Posterior cingulate gyrus (tissue), 11 donors: Measurements from ENCODE around the gene FABP3.
A peak's percentile ranks its signal among the peaks of the same experiment; 100 is the strongest.

Experiments
- DNase-seq, 10 donors: peaks; one replicate each; pipeline versions ENCODE4 v3.0.0 to v3.0.0-alpha.2; 2020 to 2021; ENCODE audit warnings: mixed read lengths in 3 of 10
- intact Hi-C: fragments of 100-400 bp; cut with DNase I; formaldehyde crosslinking; loops from one replicate; pipeline ENCODE4 v1.15.1; 2023

FABP3 gene

DNA sequence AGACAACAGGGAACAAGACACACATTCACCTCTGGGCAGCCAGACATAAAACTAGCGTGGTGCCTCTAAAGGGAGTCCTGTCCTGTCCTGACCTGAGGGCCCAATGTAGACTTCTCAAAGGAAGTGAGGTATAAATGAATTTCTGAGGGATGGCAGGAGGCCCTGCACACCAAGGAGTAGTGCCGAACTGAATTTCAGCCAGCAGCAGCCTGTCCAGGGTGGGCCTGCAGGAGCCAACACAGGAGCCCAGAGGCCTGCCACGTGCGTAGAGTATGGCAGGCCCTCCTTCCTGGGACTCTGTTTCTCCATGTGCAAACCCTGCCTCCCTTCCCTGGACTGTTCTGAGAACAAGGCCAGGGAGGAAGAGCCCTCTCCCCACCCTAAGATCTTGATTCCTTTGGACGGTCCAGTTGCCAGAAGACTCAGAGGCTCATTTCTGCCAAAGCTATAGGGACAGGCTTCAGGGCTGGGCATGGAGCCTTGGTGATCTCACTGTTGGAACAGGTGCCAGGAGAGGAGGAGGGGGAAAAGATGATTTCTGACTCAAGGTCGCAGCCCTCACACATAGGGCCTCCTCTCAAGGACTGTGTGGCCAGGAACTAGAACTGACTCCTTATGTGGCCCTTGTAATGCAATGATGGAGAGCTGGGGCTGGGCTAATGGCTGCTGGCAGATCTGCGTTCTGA lies 1.8 kb upstream of the FABP3 start:
- DNase-seq: peak in 2 of 10 donors; percentile 18 to 66
- intact Hi-C loops: no loop called here

DNA sequence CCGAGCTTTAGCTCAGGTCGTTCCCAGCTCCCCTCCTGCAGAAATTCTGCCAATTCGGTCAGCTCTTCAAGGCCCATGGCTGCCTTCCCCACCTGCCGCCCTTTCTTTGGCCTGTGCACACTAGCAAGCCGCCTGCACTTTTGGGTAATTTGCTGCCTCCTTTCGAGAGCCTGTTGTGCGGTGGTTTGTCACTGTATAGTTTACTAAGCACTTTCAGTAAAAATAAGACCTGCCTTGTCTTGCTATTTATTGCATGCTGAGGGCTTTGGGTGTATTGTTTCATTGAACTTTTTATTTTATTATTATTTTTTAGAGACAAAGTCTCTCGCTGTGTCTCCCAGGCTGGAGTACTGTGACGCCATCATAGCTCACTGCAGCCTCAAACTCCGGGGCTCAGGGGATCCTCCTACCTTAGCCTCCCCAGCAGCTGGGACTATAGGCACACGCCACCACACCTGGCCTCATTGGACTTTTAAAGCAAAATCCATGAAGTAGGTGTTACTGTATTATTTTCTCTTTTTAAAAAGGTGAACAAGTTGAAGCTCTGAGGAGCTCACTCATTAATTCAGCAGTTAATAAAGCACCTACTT lies 1.1 kb upstream of the FABP3 start:
- DNase-seq: no peak
- intact Hi-C loops: no loop called here

DNA sequence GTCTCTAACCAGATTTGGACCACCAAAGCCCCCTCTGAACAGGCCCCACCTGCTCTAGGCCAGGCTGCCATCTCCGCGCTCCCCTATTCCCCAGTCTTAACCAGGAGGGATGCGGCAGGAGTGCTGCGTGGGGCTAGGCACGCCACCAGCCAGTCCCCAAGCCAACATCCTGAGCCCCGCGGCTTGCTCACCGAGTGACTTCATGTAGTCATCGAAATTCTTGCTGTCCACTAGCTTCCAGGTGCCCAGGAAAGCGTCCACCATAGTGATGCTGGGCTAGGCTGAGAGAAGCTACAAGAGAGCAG lies 173 bp downstream of the FABP3 start:
- intact Hi-C loops: no loop called here
- DNase-seq: no peak

DNA sequence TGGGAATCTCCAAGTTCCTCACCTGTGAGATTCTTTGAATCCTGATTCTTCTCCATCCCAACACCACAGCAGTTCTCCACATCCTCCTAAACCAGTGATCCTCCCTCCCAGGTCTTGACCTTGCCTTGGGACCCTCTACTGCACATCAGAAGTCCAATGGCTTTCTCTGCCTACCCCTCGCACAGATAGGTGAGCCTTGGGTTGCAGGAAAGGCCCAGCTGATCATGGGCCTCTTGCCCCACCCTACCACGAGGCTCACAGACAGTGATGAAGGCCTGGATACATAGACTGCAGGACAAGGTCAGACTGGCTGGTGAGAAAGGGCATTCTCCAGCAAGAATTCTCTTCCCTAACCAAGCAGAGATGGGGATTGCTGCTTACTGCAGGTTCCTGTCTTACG lies 825 bp downstream of the FABP3 start:
- peak in 1 of 10 donors; percentile 72 for DNase-seq
- intact Hi-C loops: no loop called here

DNA sequence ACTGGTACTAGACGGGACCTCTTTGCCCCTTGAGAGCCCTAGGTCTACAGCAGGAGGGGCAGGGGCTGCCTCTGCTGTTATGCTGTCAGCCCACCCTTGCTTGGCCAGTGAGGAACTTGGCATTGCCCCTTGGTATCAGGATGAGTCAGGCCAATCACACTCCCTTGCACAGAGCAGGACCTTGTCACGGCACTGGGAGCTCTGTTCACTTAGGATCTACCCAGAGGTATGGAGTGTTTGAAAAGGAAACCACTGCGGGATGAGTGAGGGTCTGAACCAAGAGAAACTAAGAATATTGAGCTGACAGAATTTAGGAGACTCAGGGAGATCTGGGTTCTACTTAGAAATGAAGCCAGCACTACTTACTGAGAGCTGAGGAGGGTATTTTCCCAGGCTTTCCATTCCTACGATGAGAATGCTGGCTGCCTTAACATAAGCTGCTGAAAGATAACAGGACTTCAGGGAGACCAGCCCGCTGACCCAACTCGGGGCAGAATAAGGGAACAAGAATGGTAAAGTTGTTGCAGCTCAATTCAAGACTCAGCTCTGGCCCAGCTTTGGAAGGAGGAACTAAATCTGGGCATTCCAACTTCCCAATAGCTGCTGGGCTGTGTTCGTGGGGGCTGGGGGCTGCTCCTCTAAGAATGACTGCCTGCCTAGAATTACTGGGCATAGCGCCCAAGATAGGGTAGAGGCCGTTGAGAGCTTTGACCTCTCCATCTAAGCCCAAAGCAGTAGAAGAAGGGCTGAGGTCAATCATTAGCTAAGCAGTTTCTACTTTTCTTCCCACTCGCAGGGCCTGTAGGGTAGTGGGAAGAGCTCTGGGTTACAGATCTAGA lies 1.5 kb downstream of the FABP3 start:
- DNase-seq: peak in 2 of 10 donors; percentile 12 to 67
- intact Hi-C loops: no loop called here

DNA sequence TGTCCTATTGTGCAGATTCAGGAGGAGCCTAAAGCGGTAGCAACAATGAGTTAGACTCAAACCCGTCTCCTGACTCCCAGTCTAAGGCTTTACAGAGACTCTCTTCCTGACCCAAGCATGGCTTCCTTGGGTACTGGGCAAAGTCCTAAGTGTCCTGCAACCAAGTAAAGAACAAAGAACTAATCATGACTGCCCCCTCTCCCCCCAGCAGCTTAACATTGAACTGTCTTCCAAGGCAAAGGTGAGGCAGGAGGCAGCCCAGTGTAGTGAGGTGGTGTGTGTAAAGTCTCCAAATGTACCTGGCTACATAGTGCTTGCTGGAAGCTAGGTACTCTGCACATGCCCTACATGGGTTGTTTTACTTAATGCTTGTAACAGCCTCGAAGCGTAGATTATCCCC lies 2.3 kb downstream of the FABP3 start:
- intact Hi-C loops: no loop called here
- peak in 1 of 10 donors; percentile 15 for DNase-seq

DNA sequence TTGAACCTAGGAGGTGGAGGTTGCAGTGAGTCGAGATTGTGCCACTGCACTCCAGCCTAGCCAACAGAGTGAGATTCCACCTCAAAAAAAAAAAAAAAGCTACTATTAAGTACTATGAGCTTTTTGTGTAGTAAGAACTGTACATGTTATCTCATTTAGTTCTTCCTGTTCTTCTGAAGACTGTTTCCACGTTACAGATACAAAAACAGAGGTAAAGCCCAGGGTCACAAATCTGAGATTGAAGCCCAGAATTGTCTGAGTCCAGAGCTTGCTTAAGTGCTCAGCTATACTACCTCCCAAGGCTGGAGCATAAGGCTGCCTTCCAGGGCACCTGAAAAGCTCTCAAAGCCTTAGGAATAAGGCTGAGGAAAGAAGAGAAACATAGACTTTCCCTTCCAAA lies 2.9 kb downstream of the FABP3 start:
- intact Hi-C loops: no loop called here
- DNase-seq: no peak

DNA sequence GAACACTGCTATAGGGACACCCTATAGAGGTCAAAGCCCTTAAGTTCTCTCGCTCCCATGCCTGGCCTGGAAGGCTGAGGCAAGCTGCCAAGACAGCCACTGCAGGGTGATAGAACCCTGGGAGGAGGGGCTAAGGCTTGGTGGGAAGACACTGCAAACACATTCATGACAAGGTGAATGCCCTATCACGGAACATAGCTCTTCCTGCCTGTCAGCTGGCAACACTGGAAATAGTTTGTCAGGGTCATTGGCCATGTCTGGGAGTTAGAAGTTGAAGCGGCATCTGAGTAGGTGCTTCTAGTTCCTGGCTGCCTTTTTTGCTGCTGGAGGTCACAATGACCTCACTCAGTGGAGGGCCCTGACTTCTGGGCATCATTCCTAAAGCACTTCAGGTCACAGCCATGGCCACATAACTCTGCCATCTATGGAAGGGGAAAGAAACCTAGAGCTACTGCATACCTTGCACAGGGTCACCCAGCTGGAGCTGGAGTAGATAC lies 4.2 kb downstream of the FABP3 start:
- DNase-seq: peak in 1 of 10 donors; percentile 30
- intact Hi-C loops: no loop called here

DNA sequence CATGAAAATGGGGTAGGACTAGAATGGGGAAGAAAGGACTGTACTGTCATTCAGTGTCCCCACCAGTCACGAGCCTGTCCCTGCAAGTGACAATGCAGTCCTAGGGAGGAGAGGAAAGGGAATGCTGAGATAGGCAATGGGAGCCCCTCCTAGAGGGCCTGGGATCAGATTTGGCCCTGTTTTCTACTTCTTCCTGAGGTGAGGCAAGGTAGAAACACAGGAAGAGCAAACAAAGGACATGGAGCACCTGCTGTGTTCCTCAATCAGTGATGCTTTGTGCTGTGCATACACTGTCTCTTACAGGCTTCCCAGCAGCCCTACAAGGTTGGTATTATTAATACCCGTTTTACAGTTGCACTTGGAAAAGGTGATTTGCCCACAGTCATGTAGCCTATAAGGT lies 6.1 kb downstream of the FABP3 start:
- intact Hi-C loops: no loop called here

DNA sequence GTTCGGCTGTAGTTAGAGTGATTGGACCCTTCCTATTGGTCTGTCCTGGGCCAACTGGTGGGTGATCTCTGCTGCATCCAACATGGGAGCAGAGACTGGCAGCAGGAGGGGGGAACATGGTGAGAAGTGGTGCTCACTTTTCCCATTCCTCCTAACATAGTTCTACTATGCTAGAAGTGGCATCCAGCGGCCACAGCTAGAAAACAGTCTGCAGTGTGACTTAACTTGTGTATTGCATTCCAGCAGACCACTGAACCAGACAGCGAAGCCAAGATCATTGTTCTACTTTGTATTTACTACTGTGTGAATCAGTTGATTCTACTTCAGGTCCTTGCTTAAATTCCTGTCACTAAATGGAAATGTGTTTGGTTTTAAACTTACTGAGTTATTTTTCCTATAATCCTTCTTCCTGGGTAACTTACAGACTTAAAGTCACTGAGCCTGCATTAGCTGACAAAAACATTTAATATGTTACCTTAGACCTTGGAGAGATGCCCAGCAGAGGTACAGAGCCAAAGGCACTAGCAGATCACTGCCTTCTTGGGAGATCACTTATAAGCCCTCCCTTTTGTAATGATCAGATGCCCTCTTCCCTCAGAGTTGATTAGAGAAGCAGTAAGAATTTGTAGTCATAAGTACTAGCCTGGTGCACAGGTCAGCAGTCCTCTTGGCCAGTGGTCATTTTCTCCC lies 8.2 kb downstream of the FABP3 start:
- intact Hi-C loops: no loop called here
- DNase-seq: peak in 1 of 10 donors; percentile 54

More for the DNA sequence above, 6.1 kb downstream of the FABP3 start:
- peak in 1 of 10 donors; percentile 37 for DNase-seq

DNA sequence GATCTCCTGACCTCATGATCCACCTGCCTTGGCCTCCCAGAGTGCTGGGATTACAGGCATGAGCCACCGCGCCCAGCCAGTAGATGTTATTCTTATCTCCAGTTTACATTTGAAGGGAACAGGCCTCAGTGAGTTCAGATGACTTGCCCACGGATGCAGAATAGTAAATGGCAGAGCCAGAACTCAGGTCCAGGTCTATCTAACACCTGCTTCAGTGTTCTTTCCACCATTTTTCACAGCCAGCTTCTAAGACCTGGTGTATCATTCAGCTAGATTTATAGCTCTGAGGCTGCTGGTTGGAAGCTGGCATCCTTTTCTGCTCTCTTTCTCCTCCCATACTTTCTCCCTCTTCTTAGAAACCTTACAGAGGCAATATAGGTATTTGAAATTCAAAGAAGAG lies 10.8 kb downstream of the FABP3 start:
- intact Hi-C loops: no loop called here
- no peak for DNase-seq

DNA sequence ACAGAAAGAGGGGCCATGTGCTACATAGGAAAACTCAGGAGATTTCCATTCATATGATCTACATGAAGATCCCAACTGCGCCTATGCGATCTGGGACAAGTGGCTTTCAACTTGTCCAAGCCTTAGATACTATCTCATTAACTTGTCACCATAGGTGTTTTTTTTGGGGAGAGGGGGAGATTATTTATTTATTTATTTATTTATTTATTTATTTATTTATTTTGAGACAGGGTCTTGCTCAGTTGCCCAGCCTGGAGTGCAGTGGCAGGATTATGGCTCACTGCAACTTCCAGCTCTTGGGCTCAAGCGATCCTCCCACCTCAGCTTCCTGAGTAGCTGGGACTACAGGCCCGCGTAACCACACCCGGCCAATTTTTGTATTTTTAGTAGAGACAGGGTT lies 11.3 kb downstream of the FABP3 start:
- intact Hi-C loops: no loop called here
- no peak for DNase-seq

DNA sequence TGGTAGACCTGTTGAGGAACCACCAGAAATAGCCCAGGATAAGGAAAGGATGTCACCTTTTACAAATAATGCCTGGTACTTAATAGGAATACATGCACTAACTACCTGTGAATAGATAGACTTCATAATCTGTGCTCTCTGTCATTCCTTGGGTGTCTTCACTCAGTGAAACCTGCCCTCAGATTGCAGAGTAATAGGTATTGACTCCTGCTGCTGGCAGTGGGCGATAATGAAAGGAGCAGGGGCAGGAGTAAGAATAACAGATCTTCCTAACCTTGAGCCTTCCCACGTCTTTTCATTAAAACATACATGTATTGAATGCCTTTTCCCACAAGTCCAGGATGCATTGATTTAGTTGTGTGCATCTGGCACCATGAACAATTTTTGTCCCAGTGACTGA lies 16.4 kb downstream of the FABP3 start:
- intact Hi-C loops: no loop called here
- no peak for DNase-seq

DNA sequence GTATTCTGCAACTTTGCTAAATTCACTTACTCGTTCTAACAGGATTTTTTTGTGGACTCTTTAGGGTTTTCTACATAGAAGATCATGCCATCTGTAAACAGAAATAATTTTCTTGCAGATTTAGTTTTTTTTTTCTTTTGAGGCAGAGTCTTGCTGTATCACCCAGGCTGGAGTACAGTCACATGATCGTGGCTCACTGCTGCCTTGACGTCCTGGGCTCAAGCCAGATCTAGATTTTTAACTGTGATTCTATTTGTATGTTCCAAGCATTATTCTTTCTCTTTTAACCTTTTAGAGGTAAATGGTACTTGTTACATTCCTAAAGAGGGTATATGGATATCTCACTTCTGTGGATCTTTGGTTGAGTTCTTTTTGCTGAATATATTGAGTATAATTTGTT lies 18.6 kb downstream of the FABP3 start:
- DNase-seq: peak in 1 of 10 donors; percentile 27
- intact Hi-C loops: no loop called here

DNA sequence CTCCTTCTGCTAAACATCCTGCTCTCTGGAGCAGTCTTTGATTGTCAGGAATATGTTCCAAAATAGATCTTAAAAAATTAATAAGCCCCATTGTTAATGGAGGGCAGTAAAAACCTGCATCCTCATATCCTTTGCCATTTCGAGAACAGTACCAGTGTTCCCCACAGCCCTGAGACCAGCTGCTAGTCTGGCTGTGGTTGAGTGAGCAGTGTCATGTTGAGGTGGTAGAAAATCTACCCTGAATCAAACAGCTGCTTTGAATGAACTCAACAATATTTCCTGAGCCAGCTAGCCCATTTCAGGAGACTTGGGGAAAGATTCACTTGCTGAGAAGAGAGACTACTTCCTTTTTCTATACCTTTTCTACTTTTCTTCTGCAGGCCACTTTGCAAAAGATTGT lies 24.4 kb downstream of the FABP3 start:
- intact Hi-C loops: no loop called here
- no peak for DNase-seq

DNA sequence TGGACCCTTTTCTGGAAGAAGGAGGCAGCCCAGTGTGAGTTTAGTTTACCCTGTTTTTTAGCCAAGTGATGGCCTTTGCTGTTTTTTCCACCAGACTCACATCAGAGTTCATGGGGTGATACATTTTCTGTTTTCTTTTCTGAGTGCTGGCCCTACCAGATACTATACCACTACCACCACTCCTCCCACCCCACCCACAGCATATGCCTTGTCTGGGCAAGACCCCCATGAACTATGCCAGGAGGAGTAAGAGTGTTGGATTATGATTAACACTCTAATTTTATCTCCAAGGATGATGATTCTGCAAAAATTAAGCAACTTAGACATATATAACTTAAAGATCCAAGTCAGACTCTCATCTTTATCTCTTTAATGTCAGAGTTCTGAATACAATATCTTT lies 26.1 kb downstream of the FABP3 start:
- intact Hi-C loops: no loop called here
- DNase-seq: no peak

DNA sequence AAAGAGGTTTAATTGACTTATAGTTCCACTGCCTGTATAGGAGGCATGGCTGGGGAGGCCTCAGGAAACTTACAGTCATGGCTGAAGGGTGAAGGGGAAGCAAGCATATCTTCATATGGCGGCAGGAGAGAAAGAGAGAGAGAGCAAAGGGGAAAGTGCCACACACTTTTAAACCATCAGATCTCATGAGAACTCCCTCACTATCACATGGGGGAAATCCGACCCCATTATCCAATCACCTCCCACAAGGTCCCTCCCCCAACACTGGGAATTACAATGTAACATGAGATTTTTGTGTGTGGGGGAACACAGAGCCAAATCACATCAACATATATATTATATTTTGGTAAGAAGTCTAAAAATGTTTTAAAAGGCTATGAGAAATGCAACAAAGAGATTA lies 27.2 kb downstream of the FABP3 start:
- no peak for DNase-seq
- intact Hi-C loops: no loop called here

DNA sequence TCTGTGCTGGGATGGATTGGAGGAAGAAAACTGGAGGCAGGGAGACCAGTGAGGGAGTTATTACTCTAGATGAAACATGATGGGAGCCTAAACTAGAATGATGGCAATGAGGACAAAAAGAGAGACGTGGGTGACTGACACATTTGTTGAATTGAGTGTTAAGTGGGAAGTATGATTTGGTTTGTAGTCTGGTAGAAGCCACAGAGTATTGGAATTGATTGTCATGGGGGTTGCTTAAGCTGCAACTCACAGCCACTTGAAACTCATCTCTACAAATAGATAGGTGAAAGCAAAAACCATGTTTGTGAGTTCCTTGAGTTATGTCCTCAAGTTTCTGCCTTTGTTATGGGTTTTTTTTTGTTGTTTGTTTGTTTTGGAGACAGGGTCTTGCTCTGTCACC lies 28.4 kb downstream of the FABP3 start:
- no peak for DNase-seq
- intact Hi-C loops: no loop called here

DNA sequence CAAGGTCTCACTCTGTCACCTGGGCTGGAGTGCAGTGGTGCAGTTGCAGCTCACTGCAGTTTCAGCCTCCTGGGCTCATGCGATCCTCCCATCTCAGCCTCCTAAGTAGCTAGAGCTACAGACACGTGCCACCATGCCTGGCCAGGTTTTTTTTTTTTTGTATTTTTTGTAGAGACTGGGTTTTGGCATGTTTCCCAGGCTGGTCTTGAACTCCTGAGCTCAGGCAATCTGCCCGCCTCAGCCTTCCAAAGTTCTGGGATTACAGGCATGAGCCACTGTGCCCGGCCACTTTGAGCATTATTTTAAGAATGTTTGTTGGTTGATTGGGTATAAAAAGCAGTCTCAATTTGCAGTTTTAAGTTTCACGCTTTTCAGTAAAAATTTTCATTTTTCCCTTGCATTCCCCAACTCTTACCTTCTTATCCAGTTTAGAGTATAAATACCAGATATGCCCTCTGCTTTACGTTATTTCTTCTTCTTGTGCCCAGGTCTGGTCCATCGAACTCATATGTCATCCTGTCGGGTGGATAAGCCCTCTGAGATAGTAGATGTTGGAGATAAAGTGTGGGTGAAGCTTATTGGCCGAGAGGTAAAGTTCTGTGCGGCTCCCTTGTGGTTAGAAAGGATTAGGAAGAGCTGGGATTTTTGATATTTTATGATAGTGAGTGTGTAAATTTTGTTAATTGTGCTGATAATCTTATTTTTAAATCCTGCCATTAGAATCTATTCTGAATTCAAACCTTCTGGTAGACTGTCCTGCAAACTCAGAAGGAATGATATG lies 36.0 kb downstream of the FABP3 start:
- DNase-seq: no peak
- intact Hi-C loops: no loop called here

DNA sequence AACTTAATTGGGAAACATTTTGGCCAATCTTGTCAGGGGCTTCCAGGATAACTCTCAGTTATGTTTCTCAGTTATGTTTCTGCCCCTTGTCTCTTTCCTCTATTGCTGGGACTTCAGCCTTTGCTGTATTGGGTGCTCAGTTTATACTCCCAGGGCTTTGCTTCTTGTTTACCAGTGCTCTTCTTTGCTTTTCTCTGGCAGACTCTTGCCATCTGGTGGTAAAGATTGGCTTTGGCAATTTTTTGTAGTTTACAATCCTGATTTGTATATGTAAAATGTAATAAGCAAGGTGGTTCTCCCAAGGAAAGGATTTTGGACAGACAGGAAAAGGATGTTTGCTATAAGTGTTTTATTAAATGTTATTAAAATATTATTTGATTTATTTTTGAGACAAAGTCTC lies 37.9 kb downstream of the FABP3 start:
- intact Hi-C loops: loop anchor here (1.0 kb wide), 1 partner anchor 151 kb away; no protein-coding TSS in a partner anchor
- peak in 1 of 10 donors; percentile 11 for DNase-seq
